IPS-18a (cell line): ENCODE results near the gene DIAPH1.

Experiments
- H3K27ac ChIP-seq: one replicate; pipeline ENCODE4 v1.5.1; 2013; ENCODE audit warnings: low read length
- H3K27me3 ChIP-seq: one replicate; pipeline ENCODE4 v1.6.1; 2013; ENCODE audit warnings: mild to moderate bottlenecking, low read length; ENCODE audit not compliant: control insufficient read depth, insufficient read depth
- H3K36me3 ChIP-seq: one replicate; pipeline ENCODE4 v1.6.1; 2013; ENCODE audit warnings: low read depth, low read length; ENCODE audit not compliant: control insufficient read depth
- H3K4me1 ChIP-seq: one replicate; pipeline ENCODE4 v1.6.1; 2013; ENCODE audit warnings: low read depth, low read length; ENCODE audit not compliant: control insufficient read depth
- H3K4me3 ChIP-seq: one replicate; pipeline ENCODE4 v1.5.1; 2013; ENCODE audit warnings: low read length
- H3K9ac ChIP-seq: one replicate; pipeline ENCODE4 v1.6.1; 2013; ENCODE audit warnings: mild to moderate bottlenecking, low read length, moderate library complexity
- H3K9me3 ChIP-seq: one replicate; pipeline ENCODE4 v1.6.1; 2013; ENCODE audit warnings: low read depth, low read length; ENCODE audit not compliant: control insufficient read depth

DIAPH1 gene

GRCh38 chr5:141506381-141507155, 112.2 kb downstream of the DIAPH1 start:
- H3K27ac ChIP-seq, result no peak overlapping the region
- peaks cover 20% of the 10 kb centered on the region for H3K4me1 ChIP-seq
- H3K36me3 ChIP-seq, result peaks cover 10% of the 10 kb centered on the region
- H3K9me3 ChIP-seq, result no peaks in the 10 kb centered on the region
- H3K9ac ChIP-seq, result no peak overlapping the region
- no peak overlapping the region for H3K4me3 ChIP-seq
- no peaks in the 10 kb centered on the region for H3K27me3 ChIP-seq

DNA sequence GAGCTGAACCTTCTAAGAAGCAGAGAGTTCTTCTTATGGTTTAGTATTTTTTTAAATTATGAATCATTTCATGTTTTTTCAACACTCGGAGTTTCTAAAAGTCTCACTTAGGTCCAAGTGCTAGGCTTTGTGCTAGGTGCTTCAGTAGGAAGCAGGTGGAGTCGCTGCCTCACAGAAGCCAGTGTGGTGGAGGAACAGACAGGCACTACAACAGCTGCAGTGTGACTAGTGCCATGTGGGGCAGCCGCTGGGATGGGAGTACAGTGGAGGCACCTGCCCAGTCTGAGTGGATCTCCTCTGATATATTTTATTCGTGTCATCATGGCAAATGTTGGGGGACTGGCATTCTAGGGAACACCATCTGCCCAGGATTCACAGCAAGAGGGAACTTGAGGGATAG, 114.6 kb downstream of the DIAPH1 start:
- Histone ChIP-seq H3K4me1 (peaks cover 15% of the 10 kb centered on the region), H3K9ac (no peak overlapping the region), H3K9me3 (no peaks in the 10 kb centered on the region), H3K4me3 (no peak overlapping the region), H3K27me3 (no peaks in the 10 kb centered on the region), H3K27ac (no peak overlapping the region), H3K36me3 (peaks cover 5% of the 10 kb centered on the region)

DNA sequence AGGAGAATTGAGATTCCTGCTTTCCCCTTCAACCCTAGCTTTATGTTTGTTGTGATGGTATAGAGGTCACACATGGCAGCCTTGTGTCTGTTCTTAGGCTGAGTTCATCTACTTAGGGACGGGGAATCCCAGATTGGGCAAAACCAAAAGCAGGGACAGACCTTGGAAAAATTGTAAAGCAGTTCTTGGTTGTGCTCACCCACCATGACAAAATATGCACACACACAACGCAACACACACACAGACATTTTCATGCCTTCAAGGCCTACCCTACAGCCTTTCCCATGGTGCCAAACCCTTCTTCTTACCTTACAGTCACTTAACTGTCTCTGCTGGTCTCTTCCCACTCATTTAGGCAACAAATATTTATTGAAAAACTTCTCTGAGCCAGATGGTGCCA, 115.1 kb downstream of the DIAPH1 start:
- H3K27ac ChIP-seq, result no peak overlapping the region
- H3K9ac ChIP-seq, result no peak overlapping the region
- no peak overlapping the region for H3K4me3 ChIP-seq
- H3K36me3 ChIP-seq, result peaks cover 5% of the 10 kb centered on the region
- H3K27me3 ChIP-seq, result no peaks in the 10 kb centered on the region
- H3K9me3 ChIP-seq, result no peaks in the 10 kb centered on the region
- H3K4me1 ChIP-seq, result peaks cover 13% of the 10 kb centered on the region

GRCh38 chr5:141501761-141502160, 117.0 kb downstream of the DIAPH1 start:
- Histone ChIP-seq H3K27ac (no peak overlapping the region), H3K4me1 (no peaks in the 10 kb centered on the region), H3K27me3 (no peaks in the 10 kb centered on the region), H3K36me3 (peaks cover 5% of the 10 kb centered on the region), H3K9ac (no peak overlapping the region), H3K4me3 (no peak overlapping the region), H3K9me3 (no peaks in the 10 kb centered on the region)

GRCh38 chr5:141496038-141496437, 122.8 kb downstream of the DIAPH1 start:
- H3K27me3 ChIP-seq, result no peaks in the 10 kb centered on the region
- peak overlapping the region; percentile 10 for H3K4me3 ChIP-seq
- H3K9ac ChIP-seq, result no peak overlapping the region
- H3K4me1 ChIP-seq, result peaks cover 28% of the 10 kb centered on the region
- no peak overlapping the region for H3K27ac ChIP-seq
- H3K36me3 ChIP-seq, result no peaks in the 10 kb centered on the region
- no peaks in the 10 kb centered on the region for H3K9me3 ChIP-seq

DNA sequence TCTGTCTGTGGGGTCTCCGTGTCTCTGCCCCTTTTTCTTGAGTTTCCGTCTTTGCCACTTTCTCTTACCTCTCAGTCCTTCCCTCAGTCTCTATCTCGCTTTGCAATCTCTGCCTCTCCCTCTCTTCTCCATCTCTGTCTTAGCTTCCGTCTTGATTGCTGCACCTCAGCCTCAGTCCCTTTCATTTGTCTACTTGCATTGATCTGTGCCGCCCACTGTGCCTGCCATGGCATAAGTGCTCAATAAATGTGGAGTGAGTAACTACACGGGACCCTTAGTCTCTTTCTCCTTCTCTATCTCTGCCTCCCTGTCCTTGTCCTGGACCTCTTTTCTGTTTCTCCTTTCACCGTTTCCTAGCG, 123.4 kb downstream of the DIAPH1 start:
- H3K27ac ChIP-seq, result no peak overlapping the region

GRCh38 chr5:141494761-141495452, 123.9 kb downstream of the DIAPH1 start:
- Histone ChIP-seq H3K4me1 (peaks cover 28% of the 10 kb centered on the region), H3K27ac (peak overlapping the region; percentile 27), H3K27me3 (no peaks in the 10 kb centered on the region), H3K9me3 (no peaks in the 10 kb centered on the region), H3K4me3 (peak overlapping the region; percentile 51), H3K36me3 (peaks cover under 1% of the 10 kb centered on the region), H3K9ac (peak overlapping the region; percentile 37)

More for the DNA sequence above, 123.4 kb downstream of the DIAPH1 start:
- no peaks in the 10 kb centered on the region for H3K27me3 ChIP-seq
- H3K9me3 ChIP-seq, result no peaks in the 10 kb centered on the region
- no peak overlapping the region for H3K9ac ChIP-seq
- peak overlapping the region; percentile 10 for H3K4me3 ChIP-seq
- no peaks in the 10 kb centered on the region for H3K36me3 ChIP-seq
- peaks cover 28% of the 10 kb centered on the region for H3K4me1 ChIP-seq

- peak overlapping the region; percentile 17 for H3K27ac ChIP-seq
- H3K36me3 ChIP-seq, result peaks cover 5% of the 10 kb centered on the region
- H3K9ac ChIP-seq, result peak overlapping the region; percentile 37
- H3K4me3 ChIP-seq, result peak overlapping the region; percentile 51
- peaks cover 31% of the 10 kb centered on the region for H3K4me1 ChIP-seq
- H3K9me3 ChIP-seq, result no peaks in the 10 kb centered on the region
- H3K27me3 ChIP-seq, result no peaks in the 10 kb centered on the region
Measured at GRCh38 chr5:141493500-141494422, 125.0 kb downstream of the DIAPH1 start.

DNA sequence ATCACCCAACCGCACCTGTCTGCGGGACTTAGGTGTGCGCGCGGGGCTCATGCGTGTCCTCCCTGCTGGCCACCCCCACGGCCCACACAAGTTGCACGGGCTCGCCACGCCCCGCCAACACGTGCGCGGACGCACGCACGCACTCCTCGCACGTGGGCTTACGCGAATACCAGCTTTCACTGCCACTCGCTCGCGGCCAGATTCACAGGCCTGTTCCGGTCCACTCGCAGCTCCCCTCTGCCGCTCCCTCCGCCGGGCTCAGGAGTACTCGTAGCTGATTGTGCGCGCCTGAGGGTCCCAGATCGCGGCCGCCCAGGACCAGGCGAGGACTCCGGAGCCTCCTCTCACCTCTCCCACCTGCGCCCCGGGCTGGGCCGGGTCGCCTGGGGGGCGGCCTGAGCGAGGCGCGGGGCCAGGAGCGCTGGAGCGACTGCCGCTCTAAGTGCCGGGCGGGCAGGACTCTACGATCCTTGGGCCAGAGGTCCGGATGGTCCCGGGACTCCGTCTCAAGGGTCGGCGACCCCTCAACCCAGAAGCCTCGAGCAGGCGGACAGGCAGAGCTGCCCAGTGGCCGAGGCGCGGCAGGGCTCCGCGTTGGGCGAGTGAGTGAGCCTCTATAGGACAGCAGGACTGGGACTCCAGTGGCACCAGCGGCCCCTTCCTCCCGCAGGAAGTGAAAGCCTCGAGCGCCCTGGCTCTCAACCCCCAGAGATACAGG, 126.5 kb downstream of the DIAPH1 start:
- Histone ChIP-seq H3K4me3 (no peak overlapping the region), H3K4me1 (peaks cover 35% of the 10 kb centered on the region), H3K27me3 (no peaks in the 10 kb centered on the region), H3K36me3 (peaks cover 5% of the 10 kb centered on the region), H3K27ac (no peak overlapping the region), H3K9me3 (no peaks in the 10 kb centered on the region), H3K9ac (no peak overlapping the region)

GRCh38 chr5:141491323-141492167, 127.3 kb downstream of the DIAPH1 start:
- Histone ChIP-seq H3K27me3 (peaks cover 3% of the 10 kb centered on the region), H3K4me3 (no peak overlapping the region), H3K27ac (no peak overlapping the region), H3K36me3 (peaks cover 5% of the 10 kb centered on the region), H3K9me3 (no peaks in the 10 kb centered on the region), H3K9ac (no peak overlapping the region), H3K4me1 (peaks cover 34% of the 10 kb centered on the region)
